Measurements from ENCODE around the gene HYOU1.

- TF ChIP-seq, protein P1, sequence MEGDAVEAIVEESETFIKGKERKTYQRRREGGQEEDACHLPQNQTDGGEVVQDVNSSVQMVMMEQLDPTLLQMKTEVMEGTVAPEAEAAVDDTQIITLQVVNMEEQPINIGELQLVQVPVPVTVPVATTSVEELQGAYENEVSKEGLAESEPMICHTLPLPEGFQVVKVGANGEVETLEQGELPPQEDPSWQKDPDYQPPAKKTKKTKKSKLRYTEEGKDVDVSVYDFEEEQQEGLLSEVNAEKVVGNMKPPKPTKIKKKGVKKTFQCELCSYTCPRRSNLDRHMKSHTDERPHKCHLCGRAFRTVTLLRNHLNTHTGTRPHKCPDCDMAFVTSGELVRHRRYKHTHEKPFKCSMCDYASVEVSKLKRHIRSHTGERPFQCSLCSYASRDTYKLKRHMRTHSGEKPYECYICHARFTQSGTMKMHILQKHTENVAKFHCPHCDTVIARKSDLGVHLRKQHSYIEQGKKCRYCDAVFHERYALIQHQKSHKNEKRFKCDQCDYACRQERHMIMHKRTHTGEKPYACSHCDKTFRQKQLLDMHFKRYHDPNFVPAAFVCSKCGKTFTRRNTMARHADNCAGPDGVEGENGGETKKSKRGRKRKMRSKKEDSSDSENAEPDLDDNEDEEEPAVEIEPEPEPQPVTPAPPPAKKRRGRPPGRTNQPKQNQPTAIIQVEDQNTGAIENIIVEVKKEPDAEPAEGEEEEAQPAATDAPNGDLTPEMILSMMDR (IDR thresholded peaks at IDR 0.05), result no peak
- TF ChIP-seq SIN3A (IDR thresholded peaks at IDR 0.05; ENCODE audit: borderline replicate concordance, low read depth, low read length) (no peak), USF2 (IDR thresholded peaks at IDR 0.05; ENCODE audit: borderline replicate concordance, low read depth, low read length) (no peak), EZH2phosphoT487 (IDR thresholded peaks at IDR 0.05; ENCODE audit: borderline replicate concordance, low read depth) (no peak), POLR2AphosphoS5 (IDR thresholded peaks at IDR 0.05; ENCODE audit: low read depth, low read length) (no peak), EP300 (IDR thresholded peaks at IDR 0.05; ENCODE audit: borderline replicate concordance in 1 of 2, low read depth in 1 of 2, low read length in 1 of 2) (no peak), RAD21 (IDR thresholded peaks at IDR 0.05; ENCODE audit: low read length) (no peak), SMC3 (IDR thresholded peaks at IDR 0.05; ENCODE audit: low read depth, low read length) (no peak), RXRA (IDR thresholded peaks at IDR 0.05; ENCODE audit: borderline replicate concordance, low read depth) (no peak), TEAD4 (IDR thresholded peaks at IDR 0.05; ENCODE audit: borderline replicate concordance, insufficient read depth) (no peak), RFX5 (IDR thresholded peaks at IDR 0.05; ENCODE audit: low read length) (no peak)
- TF ChIP-seq, protein P2, sequence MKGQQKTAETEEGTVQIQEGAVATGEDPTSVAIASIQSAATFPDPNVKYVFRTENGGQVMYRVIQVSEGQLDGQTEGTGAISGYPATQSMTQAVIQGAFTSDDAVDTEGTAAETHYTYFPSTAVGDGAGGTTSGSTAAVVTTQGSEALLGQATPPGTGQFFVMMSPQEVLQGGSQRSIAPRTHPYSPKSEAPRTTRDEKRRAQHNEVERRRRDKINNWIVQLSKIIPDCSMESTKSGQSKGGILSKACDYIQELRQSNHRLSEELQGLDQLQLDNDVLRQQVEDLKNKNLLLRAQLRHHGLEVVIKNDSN (IDR thresholded peaks at IDR 0.05; ENCODE audit: borderline replicate concordance, low read depth), result no peak
Observed at GRCh38 chr11:119048644-119049043, 8.4 kb downstream of the HYOU1 start.
